Endometrium (tissue), 2 donors: Measurements from ENCODE around the gene ZFP64.
"Not testable (repeated sequence)": the region's sequence is repeated elsewhere in the genome, so short reads cannot be mapped to it uniquely, and the experiment has no call there.

ENCODE experiments used
- FAIRE-seq: peaks from 2 replicates; lab custom pipeline; 2012; peaks lifted over from hg19 to GRCh38; lab: Jason Lieb, UNC
- donor health status: control.
- donor health status: control.

Gene ZFP64

DNA sequence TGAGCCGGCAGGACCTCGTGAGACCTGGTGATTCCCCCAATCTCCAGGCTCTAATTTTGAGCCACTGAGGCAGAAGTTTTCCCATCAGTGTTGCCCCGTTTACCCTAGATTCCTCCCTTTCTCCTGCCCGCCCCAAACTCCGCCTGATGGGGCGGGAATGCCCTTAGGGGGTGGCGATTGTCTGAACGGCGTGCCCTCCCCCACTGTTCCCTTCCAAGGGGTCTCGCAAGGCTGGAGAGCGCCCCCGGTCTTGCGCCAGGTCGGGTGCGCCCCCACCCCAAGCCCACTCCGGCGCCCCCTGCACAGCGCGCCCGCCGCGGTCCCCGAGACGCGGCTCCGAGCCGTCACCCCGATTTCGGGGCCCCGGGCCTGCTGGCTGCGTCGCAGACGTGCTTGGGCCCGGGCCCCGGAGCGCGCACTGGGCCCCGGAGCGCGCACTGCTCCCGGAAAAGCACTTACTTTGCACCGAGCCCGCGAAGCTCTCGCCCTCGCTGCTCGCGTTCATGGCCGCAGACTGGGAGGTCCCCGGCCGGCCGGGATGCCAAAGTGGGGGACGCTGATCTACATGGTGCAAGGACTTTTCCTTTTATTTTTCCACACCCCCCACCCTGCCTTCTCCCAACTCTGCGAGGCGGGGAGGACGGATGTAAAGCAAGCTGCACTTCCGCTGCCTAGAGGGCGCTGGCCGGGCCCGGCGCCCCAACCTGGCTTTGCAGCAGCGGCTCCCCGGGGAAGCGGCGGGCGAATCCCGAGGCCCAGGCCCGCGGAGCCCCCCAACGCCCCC is at the start of gene ZFP64:
ZFP64 (minus strand) TSS at position 648 of the 784 bp plus-strand sequence; CDS start at position 505, 143 bp downstream.
- no peak for FAIRE-seq

DNA sequence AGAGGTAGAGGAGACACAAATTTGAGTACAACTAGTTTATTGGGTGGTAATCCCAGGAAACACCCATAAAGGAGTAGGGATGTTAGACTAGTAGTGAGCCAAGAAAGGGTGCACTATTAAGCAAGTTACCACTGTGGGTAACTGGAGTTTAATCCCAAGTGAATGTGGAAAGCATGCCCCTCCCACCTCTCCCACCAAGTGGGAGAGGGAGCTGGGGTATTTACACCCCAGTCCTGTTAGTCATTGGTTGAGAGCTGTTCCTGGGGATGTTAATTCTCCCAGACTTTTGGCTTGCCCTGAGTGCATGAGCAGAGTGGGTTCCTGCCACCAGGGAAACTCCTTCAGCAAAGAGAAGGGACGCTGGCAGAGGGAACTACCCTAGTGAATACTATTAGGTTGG is 49.2 kb upstream of the ZFP64 start:
- no peak for FAIRE-seq

DNA sequence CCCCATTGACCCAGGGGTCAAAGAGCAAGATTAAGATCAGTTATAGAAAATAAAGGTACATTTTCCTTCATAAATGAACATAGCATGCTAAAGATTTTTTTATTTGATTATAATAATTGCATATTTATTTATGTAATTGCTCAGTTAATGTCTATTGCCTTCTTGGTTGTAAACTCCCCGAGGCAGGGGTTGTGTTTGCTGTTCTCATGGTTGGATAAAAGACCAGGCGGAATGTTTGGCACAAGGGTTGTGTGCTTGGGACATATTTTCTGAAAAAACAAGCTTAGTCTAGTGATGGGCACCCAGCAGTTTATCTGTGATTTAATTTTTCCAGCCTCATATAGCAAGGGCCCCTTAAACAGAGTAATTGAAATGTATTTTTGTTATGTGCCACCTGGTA is 47.5 kb upstream of the ZFP64 start:
- FAIRE-seq, result no peak

DNA sequence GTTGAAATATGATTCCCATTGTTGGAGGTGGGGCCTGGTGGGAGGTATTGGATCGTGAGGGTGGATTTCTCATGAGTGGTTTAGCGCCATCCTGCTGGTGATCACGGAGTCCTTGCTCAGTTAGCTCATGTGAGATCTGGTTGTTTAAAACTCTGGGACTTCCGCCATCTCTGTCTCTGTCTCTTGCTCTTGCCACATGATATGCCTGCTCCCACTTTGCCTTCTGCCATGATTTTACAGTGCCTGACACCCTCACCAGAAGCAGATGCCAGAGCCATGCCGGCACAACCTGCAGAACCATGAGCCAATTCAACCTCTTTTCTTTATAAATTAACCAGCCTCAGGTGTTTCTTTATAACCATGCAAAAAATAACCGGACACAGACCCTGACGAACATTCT is 44.7 kb upstream of the ZFP64 start:
- FAIRE-seq, result no peak

GRCh38 chr20:52235129-52235528 is 43.5 kb upstream of the ZFP64 start:
- no peak for FAIRE-seq

- FAIRE-seq, result no peak
Observed at GRCh38 chr20:52234302-52235045, 42.9 kb upstream of the ZFP64 start.

- no peak for FAIRE-seq
Observed at GRCh38 chr20:52231230-52231746, 39.7 kb upstream of the ZFP64 start.

DNA sequence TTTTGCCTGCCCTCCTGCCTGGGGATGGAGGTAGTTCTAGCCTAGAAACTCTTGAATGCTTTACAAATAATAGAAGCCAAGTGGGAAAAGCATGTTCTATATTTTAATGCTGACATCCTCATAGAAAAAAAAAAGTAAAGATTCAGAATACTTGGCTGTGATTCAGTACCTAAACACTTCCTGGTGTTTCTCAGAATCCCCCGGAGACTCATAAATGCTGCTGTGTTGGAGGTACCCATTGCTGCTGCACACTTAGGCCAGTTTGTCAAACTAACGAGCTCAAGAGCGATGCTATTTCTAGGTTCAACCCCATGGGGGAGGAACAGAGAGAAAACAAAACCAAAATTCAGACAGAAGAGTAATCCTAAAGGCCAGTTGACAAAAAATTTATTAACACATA is 38.8 kb upstream of the ZFP64 start:
- FAIRE-seq, result no peak

DNA sequence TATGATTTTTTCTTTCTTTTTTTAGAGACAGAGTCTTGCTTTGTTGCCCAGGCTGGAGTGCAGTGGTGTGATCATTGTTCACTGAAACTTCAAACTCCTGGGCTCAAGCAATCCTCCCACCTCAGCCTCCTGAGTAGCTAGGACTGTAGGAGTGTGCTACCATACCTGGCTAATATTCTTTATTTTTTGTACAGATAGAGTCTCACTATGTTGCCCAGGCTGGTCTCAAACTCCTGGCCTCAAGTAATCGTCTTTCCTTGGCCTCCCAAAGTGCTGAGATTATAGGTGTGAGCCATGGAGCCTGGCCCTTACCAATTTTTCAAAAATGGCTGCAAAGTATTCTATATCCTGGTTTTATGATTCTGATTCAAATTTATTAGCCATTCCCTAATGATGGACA is 37.8 kb upstream of the ZFP64 start:
- FAIRE-seq, result not testable (repeated sequence)

DNA sequence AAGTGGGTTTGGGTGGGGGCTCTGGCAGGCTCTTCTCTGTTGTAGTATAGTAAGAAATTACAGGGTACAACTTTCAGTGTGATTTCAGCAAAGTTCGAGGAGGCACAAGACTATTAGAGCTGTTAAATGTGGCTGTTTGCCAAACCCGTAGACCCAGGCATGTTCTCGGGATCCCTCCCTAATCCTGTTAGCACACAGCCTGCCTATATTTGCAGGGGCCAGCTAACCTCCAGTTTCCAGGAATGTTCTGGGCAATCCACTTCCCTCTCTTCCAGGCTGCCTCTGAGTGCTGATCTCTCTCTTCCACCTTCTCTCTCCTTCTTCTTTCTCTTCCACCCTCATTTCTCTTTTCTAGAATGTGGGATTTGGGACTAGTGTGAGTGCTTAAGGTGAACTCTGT is 34.8 kb upstream of the ZFP64 start:
- FAIRE-seq, result no peak

DNA sequence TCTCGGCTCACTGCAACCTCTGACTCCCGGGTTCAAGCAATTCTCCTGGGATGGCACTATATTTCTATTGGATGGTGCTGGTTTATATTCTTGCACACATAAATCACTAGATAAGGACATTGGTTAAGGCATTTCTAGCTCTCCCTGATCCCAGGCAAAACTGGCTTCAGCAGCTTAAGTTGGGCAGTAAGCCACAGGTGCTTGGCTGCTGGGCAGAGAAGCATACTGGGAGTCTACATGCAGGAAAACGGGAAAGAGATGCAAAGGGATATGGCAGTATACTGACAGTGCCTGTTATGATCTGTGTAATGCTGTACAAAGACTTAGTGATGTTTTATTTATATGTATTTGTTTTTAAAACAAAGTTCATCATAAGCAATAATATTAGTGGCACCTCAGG is 33.3 kb upstream of the ZFP64 start:
- no peak for FAIRE-seq

GRCh38 chr20:52221362-52221761 is 29.8 kb upstream of the ZFP64 start:
- FAIRE-seq, result not testable (repeated sequence)

- not testable (repeated sequence) for FAIRE-seq
Observed at GRCh38 chr20:52220891-52221290, 29.3 kb upstream of the ZFP64 start.

DNA sequence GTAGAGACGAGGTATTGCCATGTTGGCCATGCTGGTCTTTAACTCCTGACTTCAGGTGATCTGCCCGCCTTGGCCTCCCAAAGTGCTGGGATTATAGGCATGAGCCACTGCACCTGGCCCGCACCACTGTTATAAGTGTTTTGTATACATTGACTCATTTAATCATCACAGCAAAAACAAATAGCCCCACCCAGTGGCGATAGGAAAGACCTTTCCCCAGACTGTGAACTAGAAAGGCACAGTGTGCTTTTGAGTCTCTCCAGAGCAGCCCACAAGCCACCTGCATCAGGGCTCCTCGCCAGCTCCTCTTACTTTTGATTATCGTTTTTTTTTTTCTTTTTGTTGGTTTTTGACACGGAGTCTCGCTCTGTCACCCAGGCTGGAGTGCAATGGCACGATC is 27.9 kb upstream of the ZFP64 start:
- FAIRE-seq, result no peak

DNA sequence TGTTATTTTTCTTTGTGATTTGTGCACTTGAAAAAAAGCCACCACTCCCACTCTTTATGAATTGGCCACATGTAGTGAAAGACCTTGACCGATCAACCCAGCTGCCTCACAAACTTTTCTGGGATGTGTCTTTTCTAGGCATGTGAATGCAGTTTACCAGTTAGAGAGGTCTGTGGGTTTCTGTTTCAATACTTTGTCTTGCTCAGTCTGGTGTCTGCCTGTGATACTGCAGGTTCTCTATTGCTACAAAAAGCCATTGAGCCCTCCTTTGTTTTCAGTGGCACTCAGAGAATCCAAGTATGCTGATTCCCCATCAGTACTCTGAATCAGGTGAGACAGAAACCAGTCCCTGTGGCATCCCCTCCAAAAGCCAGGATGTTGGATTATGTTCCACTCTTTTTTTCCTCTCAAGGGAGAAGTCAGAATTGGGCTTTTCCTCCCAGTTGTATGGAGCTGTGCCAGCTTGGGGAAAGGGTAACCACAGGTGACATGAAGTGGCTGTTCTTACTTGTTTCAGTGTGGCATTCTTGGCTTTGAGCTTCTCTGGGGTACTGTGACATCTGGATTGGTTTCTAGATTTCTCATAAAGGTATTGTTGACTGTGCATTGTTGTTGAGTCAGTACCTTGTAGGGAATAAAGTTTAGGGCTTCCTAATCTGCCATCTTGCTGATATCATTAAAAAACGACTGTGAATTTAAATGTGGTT is 26.3 kb upstream of the ZFP64 start:
- no peak for FAIRE-seq

DNA sequence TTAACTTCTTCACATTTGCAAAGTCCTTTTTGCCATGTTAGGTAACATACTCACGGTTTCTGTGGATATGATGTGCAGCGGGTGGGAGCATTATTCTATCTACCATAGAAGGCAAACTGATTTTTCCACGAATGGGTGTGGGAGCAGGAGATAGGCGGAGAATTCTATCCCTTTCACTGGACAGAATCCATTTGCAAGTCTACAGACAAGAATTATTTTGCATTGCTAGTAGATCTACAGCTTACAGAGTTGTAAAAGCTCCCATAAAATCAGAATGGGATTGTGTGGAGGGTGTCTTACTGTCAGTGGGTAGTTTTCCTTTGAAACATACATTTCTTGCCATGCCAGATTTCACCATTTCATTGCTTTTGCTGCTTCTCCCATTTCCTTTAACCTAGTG is 22.4 kb upstream of the ZFP64 start:
- FAIRE-seq, result no peak

DNA sequence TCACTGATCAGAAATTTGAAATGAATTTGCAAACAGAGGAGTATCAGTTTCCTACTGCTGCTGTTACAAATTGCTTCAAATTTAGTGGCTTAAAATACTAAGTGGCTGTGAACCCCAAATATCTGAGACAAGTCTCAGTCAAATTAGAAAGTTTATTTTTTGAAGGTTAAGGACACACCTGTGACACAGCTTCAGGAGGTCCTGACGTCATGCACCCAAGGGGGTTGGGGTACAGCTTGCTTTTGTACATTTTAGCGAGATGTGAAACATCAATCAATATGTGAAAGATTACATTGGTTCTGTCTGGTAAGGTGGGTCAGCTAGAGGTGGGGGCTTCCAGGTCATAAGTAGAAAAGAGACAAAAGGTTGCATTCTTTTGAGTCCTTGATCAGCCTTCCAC is 21.4 kb upstream of the ZFP64 start:
- FAIRE-seq, result no peak

GRCh38 chr20:52210037-52210990 is 18.7 kb upstream of the ZFP64 start:
- no peak for FAIRE-seq

GRCh38 chr20:52209154-52209571 is 17.6 kb upstream of the ZFP64 start:
- FAIRE-seq, result no peak

DNA sequence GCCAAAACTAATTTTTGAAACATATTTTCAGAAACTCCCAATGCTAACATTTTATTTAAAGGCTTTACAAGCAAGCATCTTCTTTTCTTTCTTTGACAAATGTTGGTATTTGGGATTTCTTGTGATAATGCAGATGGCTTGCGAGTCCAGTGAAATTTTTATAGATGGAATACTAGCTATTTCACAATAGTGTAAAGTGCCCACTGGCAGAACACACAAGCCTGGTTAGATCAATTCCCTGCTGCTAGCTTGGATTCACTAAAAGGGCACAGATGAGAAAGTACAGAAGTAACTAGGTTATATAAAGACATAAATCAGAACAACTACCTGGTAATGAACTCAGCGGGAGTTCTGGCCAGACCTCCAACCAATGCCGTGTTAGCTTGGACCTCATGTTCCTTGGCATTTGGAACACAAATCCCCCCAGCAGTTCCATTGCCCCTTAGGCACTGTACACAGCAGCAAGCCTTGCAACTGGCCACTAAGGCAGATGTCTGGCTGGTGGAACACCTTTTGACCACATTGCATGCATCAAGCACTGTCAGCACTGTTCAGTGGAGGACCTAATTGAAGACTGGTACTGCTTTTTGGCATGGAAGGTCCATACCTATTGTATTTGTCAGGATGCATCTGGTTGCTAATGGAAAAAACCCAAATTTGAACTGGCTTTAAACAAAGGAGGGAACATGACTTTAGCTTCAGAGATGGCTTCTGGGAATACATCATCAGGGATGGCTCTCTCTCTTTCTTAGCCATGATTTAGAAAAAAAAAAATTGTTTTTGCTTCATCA is 15.6 kb upstream of the ZFP64 start:
- FAIRE-seq, result no peak

DNA sequence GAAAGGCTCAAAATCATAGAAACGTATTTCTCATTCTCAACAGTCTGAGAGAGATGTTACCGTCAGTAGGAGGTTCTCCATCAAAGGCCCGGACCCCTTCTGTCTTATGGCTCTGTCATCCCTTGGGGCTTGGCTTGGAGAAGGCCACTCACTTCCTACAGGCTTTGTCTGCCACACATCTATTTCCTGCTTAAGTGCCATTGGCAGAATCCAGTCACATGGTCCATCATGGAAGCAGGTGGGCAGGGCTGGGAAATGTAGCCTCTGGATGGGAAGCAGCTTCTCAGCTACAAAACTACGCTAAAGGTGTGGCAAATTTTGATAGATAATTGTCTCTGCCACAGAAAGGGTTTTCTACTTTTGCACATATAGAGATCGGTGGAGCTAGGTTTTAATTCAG is 12.6 kb upstream of the ZFP64 start:
- FAIRE-seq, result no peak
